GM21515 (cell line): ENCODE data around the gene BPTF.
"Not testable (repeated sequence)": the region's sequence is repeated elsewhere in the genome, so short reads cannot be mapped to it uniquely, and the experiment has no call there.

Source experiments
- ATAC-seq: cut with Tn5 transposase; IDR thresholded peaks from one replicate; pipeline ENCODE4 v1.9.1; 2021; ENCODE audit not compliant: unreplicated experiment

The BPTF gene

GRCh38 chr17:67881083-67881482 is 55.8 kb downstream of the BPTF start:
- ATAC-seq: no peak

GRCh38 chr17:67884741-67885140 is 59.4 kb downstream of the BPTF start:
- no peak for ATAC-seq

GRCh38 chr17:67891481-67892119 is 66.3 kb downstream of the BPTF start:
- no peak for ATAC-seq

- no peak for ATAC-seq
Measured at GRCh38 chr17:67902511-67903231, 77.4 kb downstream of the BPTF start.

GRCh38 chr17:67905298-67905697 is 80.0 kb downstream of the BPTF start:
- ATAC-seq: not testable (repeated sequence)

- not testable (repeated sequence) for ATAC-seq
Measured at GRCh38 chr17:67910117-67910803, 85.0 kb downstream of the BPTF start.

GRCh38 chr17:67911059-67911782 is 85.9 kb downstream of the BPTF start:
- no peak for ATAC-seq

- no peak for ATAC-seq
Measured at GRCh38 chr17:67912088-67912487, 86.8 kb downstream of the BPTF start.

- ATAC-seq: no peak
Measured at GRCh38 chr17:67912656-67913055, 87.4 kb downstream of the BPTF start.

- no peak for ATAC-seq
Measured at GRCh38 chr17:67920212-67920611, 94.9 kb downstream of the BPTF start.

- ATAC-seq: no peak
Measured at GRCh38 chr17:67922503-67922902, 97.2 kb downstream of the BPTF start.

- ATAC-seq: not testable (repeated sequence)
Measured at GRCh38 chr17:67928842-67929241, 103.5 kb downstream of the BPTF start.

GRCh38 chr17:67931227-67931626 is 105.9 kb downstream of the BPTF start:
- no peak for ATAC-seq

GRCh38 chr17:67942810-67943209 is 117.5 kb downstream of the BPTF start:
- no peak for ATAC-seq

GRCh38 chr17:67944035-67944434 is 118.7 kb downstream of the BPTF start:
- ATAC-seq: no peak

GRCh38 chr17:67946513-67946912 is 121.2 kb downstream of the BPTF start:
- no peak for ATAC-seq

- ATAC-seq: no peak
Measured at GRCh38 chr17:67947325-67947813, 122.1 kb downstream of the BPTF start.

- ATAC-seq: no peak
Measured at GRCh38 chr17:67950945-67951344, 125.6 kb downstream of the BPTF start.

- no peak for ATAC-seq
Measured at GRCh38 chr17:67959510-67959909, 134.2 kb downstream of the BPTF start.

- ATAC-seq: not testable (repeated sequence)
Measured at GRCh38 chr17:67960276-67960675, 135.0 kb downstream of the BPTF start.

- ATAC-seq: not testable (repeated sequence)
Measured at GRCh38 chr17:67962156-67962555, 136.9 kb downstream of the BPTF start.
